SK-N-SH (cell line): ENCODE data around the gene NEU4. TPM values are rescaled to one million over a fixed set of nuclear protein-coding genes. Genes with fewer than 3 reads are reported as not detected.

ENCODE experiments used
- CTCF ChIA-PET: fragments of 300-600, 350-600 bp; formaldehyde crosslinking; extraction: SDS; loops from one replicate; lab custom pipeline; 2021; lab: Yijun Ruan, JAX
- POLR2A ChIA-PET: fragments of 350-600 bp; sonication (Branson Sonifier 250); formaldehyde crosslinking; extraction: SDS; loops from one replicate; lab custom pipeline; 2020; ENCODE audit warnings: antibody characterized with exemption, inconsistent platforms; lab: Yijun Ruan, JAX
- DNase-seq: peaks from one replicate; pipeline ENCODE4 v3.0.0; 2012
- H2AFZ ChIP-seq: fragments of 200-600 bp; sonication (generic); 2 replicates; pipeline ENCODE4 v1.8.1; 2016; ENCODE audit warnings: antibody characterized with exemption, mild to moderate bottlenecking, low read depth
- H3F3A ChIP-seq: fragments of 200-600 bp; sonication (generic); replicated peaks from 2 replicates; pipeline ENCODE3; 2016; ENCODE audit warnings: antibody characterized with exemption, mild to moderate bottlenecking; ENCODE audit not compliant: insufficient read depth
- H3K27ac ChIP-seq, 2 experiments: fragments of 200-500 bp in 1 of 2; fragments of 200-600 bp in 1 of 2; sonication (Bioruptor generic) in 1 of 2; sonication (generic), shearing (Covaris generic) in 1 of 2; 2 replicates each; pipeline versions ENCODE4 v1.5.1 to v1.6.1; 2014 to 2016; ENCODE audit warnings: low read depth in 2 of 2, inconsistent platforms in 1 of 2, low read length in 1 of 2, mild to moderate bottlenecking in 1 of 2, mixed read lengths in 1 of 2
- H3K27me3 ChIP-seq: fragments of 200-600 bp; sonication (generic), shearing (Covaris generic); 2 replicates; pipeline ENCODE4 v1.6.1; 2016; ENCODE audit warnings: mixed run types; ENCODE audit not compliant: insufficient read depth
- H3K36me3 ChIP-seq, 2 experiments: fragments of 200-500 bp in 1 of 2; fragments of 200-600 bp in 1 of 2; sonication (Bioruptor generic) in 1 of 2; sonication (generic) in 1 of 2; replicated peaks in 1 of 2; 2 replicates each; pipeline versions ENCODE3 to v1.5.1; 2014 to 2016; ENCODE audit warnings: low read length in 1 of 2, mild to moderate bottlenecking in 1 of 2; ENCODE audit not compliant: insufficient read depth in 2 of 2, control insufficient read depth in 1 of 2
- H3K4me1 ChIP-seq, 2 experiments: fragments of 200-500 bp in 1 of 2; fragments of 200-600 bp in 1 of 2; sonication (Bioruptor generic) in 1 of 2; sonication (generic), shearing (Covaris generic) in 1 of 2; 2 replicates each; pipeline versions ENCODE4 v1.5.1 to v1.6.1; 2014 to 2016; ENCODE audit warnings: low read depth in 1 of 2, low read length in 1 of 2, mixed run types in 1 of 2; ENCODE audit not compliant: insufficient read depth in 2 of 2, control insufficient read depth in 1 of 2
- H3K4me2 ChIP-seq: fragments of 200-600 bp; sonication (generic), shearing (Covaris generic); 2 replicates; pipeline ENCODE4 v1.6.1; 2017; ENCODE audit warnings: mixed run types
- H3K4me3 ChIP-seq, 2 experiments: fragments of 200-500 bp in 1 of 2; fragments of 200-600 bp in 1 of 2; sonication (Bioruptor generic) in 1 of 2; sonication (generic), shearing (Covaris generic) in 1 of 2; 2 replicates each; pipeline versions ENCODE4 v1.5.1 to v1.8.1; 2014 to 2016; ENCODE audit warnings: low read depth in 2 of 2, inconsistent platforms in 1 of 2, low read length in 1 of 2, mild to moderate bottlenecking in 1 of 2, mixed read lengths in 1 of 2, moderate library complexity in 1 of 2
- H3K79me2 ChIP-seq: fragments of 200-600 bp; sonication (generic); 2 replicates; pipeline ENCODE4 v1.8.1; 2017; ENCODE audit warnings: mild to moderate bottlenecking; ENCODE audit not compliant: insufficient read depth
- H3K9ac ChIP-seq: fragments of 200-600 bp; sonication (generic); 2 replicates; pipeline ENCODE4 v1.6.1; 2017; ENCODE audit warnings: mixed run types
- H3K9me2 ChIP-seq: fragments of 200-600 bp; sonication (generic); 2 replicates; pipeline ENCODE4 v1.6.1; 2017; ENCODE audit warnings: mixed run types
- H3K9me3 ChIP-seq: fragments of 200-600 bp; sonication (generic); 2 replicates; pipeline ENCODE4 v1.6.1; 2017; ENCODE audit warnings: mixed run types, mild to moderate bottlenecking, moderate library complexity
- H4K20me1 ChIP-seq: fragments of 200-600 bp; sonication (generic); 2 replicates; pipeline ENCODE4 v1.6.1; 2017; ENCODE audit warnings: mild to moderate bottlenecking, mixed run types; ENCODE audit not compliant: insufficient read depth
- EP300 ChIP-seq, 2 experiments: IDR thresholded peaks; 2 replicates each; pipeline versions ENCODE4 v1.4.0 to v1.6.1; 2012; ENCODE audit warnings: borderline replicate concordance in 1 of 2, low read depth in 1 of 2, low read length in 1 of 2
- EZH2phosphoT487 ChIP-seq: fragments of 200-600 bp; sonication (generic); IDR thresholded peaks from 2 replicates; pipeline ENCODE4 v1.6.1; 2017; ENCODE audit warnings: low read depth, mixed run types, mild to moderate bottlenecking, antibody characterized with exemption, moderate library complexity, borderline replicate concordance
- FOSL2 ChIP-seq: IDR thresholded peaks from 2 replicates; pipeline ENCODE4 v1.4.0; 2012; ENCODE audit warnings: low read depth, mild to moderate bottlenecking, moderate library complexity, borderline replicate concordance
- FOXM1 ChIP-seq: IDR thresholded peaks from 2 replicates; pipeline ENCODE4 v1.4.0; 2012; ENCODE audit warnings: low read depth, mild to moderate bottlenecking
- GABPA ChIP-seq: IDR thresholded peaks from 2 replicates; pipeline ENCODE4 v1.4.0; 2012; ENCODE audit warnings: low read depth, mild to moderate bottlenecking
- GATA2 ChIP-seq: sonication (generic); formaldehyde crosslinking; IDR thresholded peaks from 2 replicates; pipeline ENCODE4 v1.5.0; 2020; ENCODE audit warnings: mild to moderate bottlenecking, missing genetic modification reagents
- JUND ChIP-seq: IDR thresholded peaks from 2 replicates; pipeline ENCODE4 v1.4.0; 2012
- MEF2A ChIP-seq: IDR thresholded peaks from 2 replicates; pipeline ENCODE4 v1.4.0; 2012; ENCODE audit warnings: low read depth, borderline replicate concordance
- MXI1 ChIP-seq: IDR thresholded peaks from 2 replicates; pipeline ENCODE4 v1.6.1; 2012; ENCODE audit warnings: mild to moderate bottlenecking, low read depth, low read length, improper control_type of control experiment
- NFIC ChIP-seq: IDR thresholded peaks from 2 replicates; pipeline ENCODE4 v1.4.0; 2012; ENCODE audit warnings: borderline replicate concordance
- POLR2AphosphoS5 ChIP-seq: IDR thresholded peaks from 2 replicates; pipeline ENCODE4 v1.6.1; 2012; ENCODE audit warnings: low read depth, low read length
- RCOR1 ChIP-seq: fragments of 150-350 bp; IDR thresholded peaks from 2 replicates; pipeline ENCODE4 v1.6.1; 2017; ENCODE audit warnings: antibody characterized with exemption, low read length
- RXRA ChIP-seq: IDR thresholded peaks from 2 replicates; pipeline ENCODE4 v1.4.0; 2012; ENCODE audit warnings: low read depth, mild to moderate bottlenecking, borderline replicate concordance
- TAF1 ChIP-seq: IDR thresholded peaks from 2 replicates; pipeline ENCODE4 v1.6.1; 2012; ENCODE audit warnings: low read depth, mild to moderate bottlenecking, low read length, moderate library complexity, borderline replicate concordance
- TEAD4 ChIP-seq: IDR thresholded peaks from 2 replicates; pipeline ENCODE4 v1.4.0; 2012; ENCODE audit warnings: mild to moderate bottlenecking, borderline replicate concordance; ENCODE audit not compliant: insufficient read depth
- YY1 ChIP-seq: IDR thresholded peaks from 2 replicates; pipeline ENCODE4 v1.4.0; 2012; ENCODE audit warnings: low read depth, mild to moderate bottlenecking
- WGBS: methylation state at CpG from one replicate; pipeline ENCODE4 v1.1.6; 2017; ENCODE audit warnings: low lambda C conversion rate; 5-methylcytosine and 5-hydroxymethylcytosine counted together
- polyA plus RNA-seq, 3 experiments: library from polyadenylated mRNA; depleted of rRNA; stranded (reverse); fragments of >200 nt; gene quantifications; 2 replicates each; pipeline ENCODE4 v1.2.3, GENCODE V29; 2012
- TF ChIP-seq, protein P1 (sequence below): fragments of 150-350 bp; IDR thresholded peaks from 2 replicates; pipeline ENCODE4 v1.6.1; 2016; ENCODE audit warnings: mild to moderate bottlenecking, low read depth, low read length
- TF ChIP-seq, protein P2 (sequence below): IDR thresholded peaks from 2 replicates; pipeline ENCODE4 v1.4.0; 2012; ENCODE audit warnings: low read depth, borderline replicate concordance
- TF ChIP-seq, protein P3 (sequence below): fragments of 200-600 bp; sonication (generic); IDR thresholded peaks from 2 replicates; pipeline ENCODE4 v1.6.1; 2017; ENCODE audit warnings: antibody characterized with exemption, mild to moderate bottlenecking, moderate library complexity
- TF ChIP-seq, protein P4 (sequence below): fragments of 150-350 bp; IDR thresholded peaks from 2 replicates; pipeline ENCODE4 v1.6.1; 2017; ENCODE audit warnings: antibody characterized with exemption, low read length, low read depth, borderline replicate concordance

NEU4 gene
- polyA plus RNA-seq, 1 of the 3 experiments (the other 2 are of a cell fraction): 0.05 TPM

DNA sequence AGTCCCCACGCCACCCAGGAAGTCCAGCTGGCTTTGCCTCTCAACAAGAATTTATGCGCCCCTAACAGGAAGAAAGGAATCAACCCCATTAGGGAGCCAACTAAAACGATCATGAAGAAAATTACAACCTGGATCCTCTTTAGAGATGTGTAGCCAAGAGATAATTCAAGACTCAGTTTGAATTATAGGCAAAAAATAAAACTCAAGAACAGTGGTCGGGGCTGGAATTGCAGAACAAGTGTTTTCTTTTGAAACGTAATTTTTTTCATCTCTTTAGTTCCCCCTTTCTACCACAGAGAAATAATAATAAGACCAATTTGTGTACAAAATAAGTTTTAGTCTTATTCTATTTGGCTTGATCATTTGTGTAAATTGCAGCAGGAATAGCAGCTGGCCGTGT lies 27.3 kb downstream of the NEU4 start:
- no peaks in the 10 kb centered on the region for H3K36me3 ChIP-seq
- H3K79me2 ChIP-seq: no peaks in the 10 kb centered on the region
- WGBS: 62% methylated on average over 6 of the region's 6 CpGs
- H3K9ac ChIP-seq: no peak overlapping the region
- H3F3A ChIP-seq: no peaks in the 10 kb centered on the region
- no peaks in the 10 kb centered on the region for H4K20me1 ChIP-seq
- no peak overlapping the region for H2AFZ ChIP-seq
- H3K9me2 ChIP-seq: no peaks in the 10 kb centered on the region
- H3K4me1 ChIP-seq: peaks cover 0 to 4% of the 10 kb centered on the region in 2 experiments; a peak in 1 of 4 replicates
- no peak overlapping the region for H3K27ac ChIP-seq
- no peak for DNase-seq
- no peak overlapping the region for H3K4me2 ChIP-seq
- H3K9me3 ChIP-seq: no peaks in the 10 kb centered on the region
- POLR2A ChIA-PET: interaction anchor here (0.9 kb wide), 1 partner anchor 33 kb away, joined by 3 read pairs; no protein-coding TSS in a partner anchor
- no peak for TF ChIP-seq EZH2phosphoT487
- TF ChIP-seq, protein P1, sequence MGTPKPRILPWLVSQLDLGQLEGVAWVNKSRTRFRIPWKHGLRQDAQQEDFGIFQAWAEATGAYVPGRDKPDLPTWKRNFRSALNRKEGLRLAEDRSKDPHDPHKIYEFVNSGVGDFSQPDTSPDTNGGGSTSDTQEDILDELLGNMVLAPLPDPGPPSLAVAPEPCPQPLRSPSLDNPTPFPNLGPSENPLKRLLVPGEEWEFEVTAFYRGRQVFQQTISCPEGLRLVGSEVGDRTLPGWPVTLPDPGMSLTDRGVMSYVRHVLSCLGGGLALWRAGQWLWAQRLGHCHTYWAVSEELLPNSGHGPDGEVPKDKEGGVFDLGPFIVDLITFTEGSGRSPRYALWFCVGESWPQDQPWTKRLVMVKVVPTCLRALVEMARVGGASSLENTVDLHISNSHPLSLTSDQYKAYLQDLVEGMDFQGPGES: no peak
- CTCF ChIA-PET: interaction anchor here (0.7 to 1.8 kb wide), 5 partner anchors 10 to 78 kb away, joined by 3 to 5 read pairs (median 4); no protein-coding TSS in a partner anchor
- no peaks in the 10 kb centered on the region for H3K27me3 ChIP-seq
- H3K4me3 ChIP-seq: no peak overlapping the region

DNA sequence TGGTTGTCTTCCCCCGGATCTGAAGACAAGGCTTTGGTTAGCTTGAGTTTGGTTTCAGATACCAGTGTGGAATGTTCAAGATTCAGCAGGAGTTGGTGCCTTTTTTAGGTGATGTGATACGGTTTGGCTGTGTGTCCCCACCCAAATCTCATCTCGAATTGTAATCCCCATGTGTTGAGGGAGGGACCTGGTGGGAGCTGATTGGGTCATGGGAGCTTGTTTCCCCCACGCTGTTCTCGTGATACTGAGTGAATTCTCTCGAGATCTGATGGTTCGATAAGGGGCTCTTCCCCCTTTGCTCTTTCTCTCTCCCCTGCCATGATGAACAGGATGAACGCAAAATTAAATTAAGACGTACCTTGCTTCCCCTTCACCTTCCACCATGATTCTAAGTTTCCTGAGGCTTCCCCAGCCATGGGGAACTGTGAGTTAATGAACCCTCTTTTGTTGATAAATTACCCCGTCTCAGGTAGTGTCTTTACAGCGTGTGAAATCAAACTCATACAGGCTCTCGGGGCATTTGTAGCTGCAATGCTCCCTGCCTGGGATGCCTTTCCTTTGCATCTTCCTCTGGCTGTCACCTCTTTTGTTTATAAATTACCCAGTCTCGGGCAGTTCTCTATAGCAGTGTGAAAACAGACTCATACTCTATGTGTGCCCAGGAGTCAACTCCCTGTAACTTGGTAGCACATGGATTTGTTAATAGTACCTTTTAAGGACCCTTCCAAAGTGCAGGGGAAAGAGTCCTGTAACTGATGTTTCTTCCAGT lies 28.4 kb downstream of the NEU4 start:
- no peaks in the 10 kb centered on the region for H4K20me1 ChIP-seq
- H3K27me3 ChIP-seq: no peaks in the 10 kb centered on the region
- ChIA-PET POLR2A (interaction anchor here (0.9 kb wide), 1 partner anchor 34 kb away, joined by 3 read pairs; no protein-coding TSS in a partner anchor), CTCF (interaction anchor here (0.6 to 1.8 kb wide), 6 partner anchors 9 to 79 kb away, joined by 3 to 5 read pairs (median 4); no protein-coding TSS in a partner anchor)
- DNase-seq: no peak
- 50% methylated on average over 13 of the region's 13 CpGs for WGBS
- no peak overlapping the region for H3K9ac ChIP-seq
- no peaks in the 10 kb centered on the region for H3K9me2 ChIP-seq
- H3K36me3 ChIP-seq: no peaks in the 10 kb centered on the region
- no peaks in the 10 kb centered on the region for H3K79me2 ChIP-seq
- no peak overlapping the region for H2AFZ ChIP-seq
- peaks cover 0 to 4% of the 10 kb centered on the region in 2 experiments; a peak in 1 of 4 replicates for H3K4me1 ChIP-seq
- no peaks in the 10 kb centered on the region for H3F3A ChIP-seq
- no peak overlapping the region for H3K27ac ChIP-seq
- H3K4me2 ChIP-seq: no peak overlapping the region
- H3K4me3 ChIP-seq: no peak overlapping the region
- no peaks in the 10 kb centered on the region for H3K9me3 ChIP-seq
- TF ChIP-seq, protein P2, sequence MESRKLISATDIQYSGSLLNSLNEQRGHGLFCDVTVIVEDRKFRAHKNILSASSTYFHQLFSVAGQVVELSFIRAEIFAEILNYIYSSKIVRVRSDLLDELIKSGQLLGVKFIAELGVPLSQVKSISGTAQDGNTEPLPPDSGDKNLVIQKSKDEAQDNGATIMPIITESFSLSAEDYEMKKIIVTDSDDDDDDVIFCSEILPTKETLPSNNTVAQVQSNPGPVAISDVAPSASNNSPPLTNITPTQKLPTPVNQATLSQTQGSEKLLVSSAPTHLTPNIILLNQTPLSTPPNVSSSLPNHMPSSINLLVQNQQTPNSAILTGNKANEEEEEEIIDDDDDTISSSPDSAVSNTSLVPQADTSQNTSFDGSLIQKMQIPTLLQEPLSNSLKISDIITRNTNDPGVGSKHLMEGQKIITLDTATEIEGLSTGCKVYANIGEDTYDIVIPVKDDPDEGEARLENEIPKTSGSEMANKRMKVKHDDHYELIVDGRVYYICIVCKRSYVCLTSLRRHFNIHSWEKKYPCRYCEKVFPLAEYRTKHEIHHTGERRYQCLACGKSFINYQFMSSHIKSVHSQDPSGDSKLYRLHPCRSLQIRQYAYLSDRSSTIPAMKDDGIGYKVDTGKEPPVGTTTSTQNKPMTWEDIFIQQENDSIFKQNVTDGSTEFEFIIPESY: no peak
- TF ChIP-seq JUND: no peak
- no peak for TF ChIP-seq POLR2AphosphoS5
- TF ChIP-seq GABPA: no peak
- no peak for TF ChIP-seq RXRA
- no peak for TF ChIP-seq YY1
- no peak for TF ChIP-seq TEAD4
- TF ChIP-seq FOSL2: no peak
- TF ChIP-seq, protein P3, sequence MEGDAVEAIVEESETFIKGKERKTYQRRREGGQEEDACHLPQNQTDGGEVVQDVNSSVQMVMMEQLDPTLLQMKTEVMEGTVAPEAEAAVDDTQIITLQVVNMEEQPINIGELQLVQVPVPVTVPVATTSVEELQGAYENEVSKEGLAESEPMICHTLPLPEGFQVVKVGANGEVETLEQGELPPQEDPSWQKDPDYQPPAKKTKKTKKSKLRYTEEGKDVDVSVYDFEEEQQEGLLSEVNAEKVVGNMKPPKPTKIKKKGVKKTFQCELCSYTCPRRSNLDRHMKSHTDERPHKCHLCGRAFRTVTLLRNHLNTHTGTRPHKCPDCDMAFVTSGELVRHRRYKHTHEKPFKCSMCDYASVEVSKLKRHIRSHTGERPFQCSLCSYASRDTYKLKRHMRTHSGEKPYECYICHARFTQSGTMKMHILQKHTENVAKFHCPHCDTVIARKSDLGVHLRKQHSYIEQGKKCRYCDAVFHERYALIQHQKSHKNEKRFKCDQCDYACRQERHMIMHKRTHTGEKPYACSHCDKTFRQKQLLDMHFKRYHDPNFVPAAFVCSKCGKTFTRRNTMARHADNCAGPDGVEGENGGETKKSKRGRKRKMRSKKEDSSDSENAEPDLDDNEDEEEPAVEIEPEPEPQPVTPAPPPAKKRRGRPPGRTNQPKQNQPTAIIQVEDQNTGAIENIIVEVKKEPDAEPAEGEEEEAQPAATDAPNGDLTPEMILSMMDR: no peak
- TF ChIP-seq RCOR1: no peak
- no peak for TF ChIP-seq TAF1
- TF ChIP-seq, protein P4, sequence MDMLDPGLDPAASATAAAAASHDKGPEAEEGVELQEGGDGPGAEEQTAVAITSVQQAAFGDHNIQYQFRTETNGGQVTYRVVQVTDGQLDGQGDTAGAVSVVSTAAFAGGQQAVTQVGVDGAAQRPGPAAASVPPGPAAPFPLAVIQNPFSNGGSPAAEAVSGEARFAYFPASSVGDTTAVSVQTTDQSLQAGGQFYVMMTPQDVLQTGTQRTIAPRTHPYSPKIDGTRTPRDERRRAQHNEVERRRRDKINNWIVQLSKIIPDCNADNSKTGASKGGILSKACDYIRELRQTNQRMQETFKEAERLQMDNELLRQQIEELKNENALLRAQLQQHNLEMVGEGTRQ: no peak
- no peak for TF ChIP-seq MEF2A
- TF ChIP-seq NFIC: no peak
- TF ChIP-seq MXI1: no peak
- TF ChIP-seq EP300 (IDR thresholded peaks at IDR 0.05; ENCODE audit: borderline replicate concordance in 1 of 2, low read depth in 1 of 2, low read length in 1 of 2): no peak
- no peak for TF ChIP-seq FOXM1
- no peak for TF ChIP-seq GATA2 (CRISPR knock-in tag)
